GM18498 (cell line): Measurements from ENCODE around the gene NXPH1.
"Not testable (repeated sequence)": the region's sequence is repeated elsewhere in the genome, so short reads cannot be mapped to it uniquely, and the experiment has no call there.

Source experiments
- ATAC-seq: cut with Tn5 transposase; IDR thresholded peaks from one replicate; pipeline ENCODE4 v1.9.1; 2021; ENCODE audit warnings: mild to moderate bottlenecking, moderate library complexity; ENCODE audit not compliant: unreplicated experiment

The NXPH1 gene

DNA sequence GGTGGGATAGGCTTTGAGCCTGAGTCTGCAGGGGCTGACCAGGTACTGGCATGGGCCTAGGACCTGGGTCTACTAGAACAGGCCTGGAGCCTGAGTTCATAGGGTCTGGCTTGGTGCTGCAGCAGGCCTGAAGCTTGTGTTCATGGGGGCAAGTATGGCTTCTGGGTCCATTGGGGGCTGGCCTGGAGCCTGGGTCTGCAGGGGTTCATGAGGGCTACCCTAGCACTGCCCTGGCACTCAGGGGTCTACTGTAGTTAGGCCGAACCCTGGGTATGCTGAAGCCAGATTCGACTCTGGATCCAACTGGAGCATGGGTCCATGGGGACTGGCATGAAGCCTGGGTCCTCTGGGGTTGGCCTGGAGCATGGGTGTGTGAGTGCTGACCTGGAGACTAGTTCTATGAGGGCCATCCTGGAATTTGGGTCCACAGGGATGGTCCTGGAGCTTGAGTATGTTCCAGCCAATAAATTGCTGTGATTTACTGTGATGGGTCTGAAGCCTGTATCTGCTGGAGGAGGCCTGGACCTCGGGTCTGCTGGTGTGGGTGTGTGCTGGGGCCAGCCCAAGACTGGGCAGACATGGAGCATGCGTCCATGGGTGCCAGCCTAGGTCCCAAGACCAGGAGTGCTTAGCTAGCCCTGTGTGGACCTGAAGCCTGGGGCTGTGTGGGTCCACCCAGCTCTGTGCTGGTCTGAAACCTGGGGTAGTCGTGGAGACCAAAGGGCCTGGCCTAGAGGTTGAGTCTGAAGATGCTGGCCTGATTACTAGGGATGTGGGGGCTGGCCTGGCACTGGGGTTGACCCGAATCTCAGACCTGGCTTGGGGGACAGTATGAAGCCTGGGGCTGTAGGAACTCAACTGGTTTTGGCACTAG, 235.5 kb downstream of the NXPH1 start:
- ATAC-seq: no peak

- ATAC-seq: no peak
These were observed 236.1 kb downstream of the NXPH1 start for GRCh38 chr7:8669501-8669851.

DNA sequence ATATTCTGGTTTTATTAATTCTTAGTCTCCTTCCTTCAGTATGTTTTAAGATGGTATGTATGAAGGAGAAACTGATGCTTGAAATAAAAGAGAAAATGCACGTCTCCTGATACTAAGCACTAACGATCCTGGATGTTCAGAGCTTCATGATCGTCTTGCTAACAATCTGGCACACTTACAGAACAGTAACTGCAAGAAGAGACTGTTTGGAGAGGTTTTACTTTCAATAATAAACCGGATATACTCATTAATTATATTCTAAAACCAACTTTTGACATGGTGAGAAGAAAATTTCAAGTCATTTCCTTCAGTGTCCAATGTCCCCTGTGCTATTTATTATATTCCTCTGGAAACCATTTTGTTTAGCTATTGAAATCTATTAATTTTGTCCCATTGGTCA, 251.0 kb downstream of the NXPH1 start:
- no peak for ATAC-seq

GRCh38 chr7:8699875-8700624, 266.6 kb downstream of the NXPH1 start:
- no peak for ATAC-seq

DNA sequence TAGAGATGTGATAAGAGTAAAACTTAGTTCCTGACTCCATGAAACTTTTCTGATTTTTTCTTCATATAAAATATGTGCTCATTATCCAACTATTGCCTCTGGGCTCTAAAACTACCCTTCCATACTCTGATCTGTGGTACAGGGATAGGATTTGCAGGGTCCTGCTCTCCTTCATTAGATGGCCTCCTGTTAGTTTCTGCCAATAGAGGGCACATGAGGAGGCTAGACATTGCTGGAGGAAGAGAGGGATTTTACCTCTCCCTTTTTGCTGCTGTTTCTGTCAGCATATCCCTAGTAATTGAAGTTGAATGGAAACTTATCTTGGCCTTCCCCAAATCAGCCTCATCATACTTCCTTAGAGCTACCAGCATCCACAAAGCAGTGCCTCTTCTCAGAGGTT, 269.4 kb downstream of the NXPH1 start:
- ATAC-seq: no peak

DNA sequence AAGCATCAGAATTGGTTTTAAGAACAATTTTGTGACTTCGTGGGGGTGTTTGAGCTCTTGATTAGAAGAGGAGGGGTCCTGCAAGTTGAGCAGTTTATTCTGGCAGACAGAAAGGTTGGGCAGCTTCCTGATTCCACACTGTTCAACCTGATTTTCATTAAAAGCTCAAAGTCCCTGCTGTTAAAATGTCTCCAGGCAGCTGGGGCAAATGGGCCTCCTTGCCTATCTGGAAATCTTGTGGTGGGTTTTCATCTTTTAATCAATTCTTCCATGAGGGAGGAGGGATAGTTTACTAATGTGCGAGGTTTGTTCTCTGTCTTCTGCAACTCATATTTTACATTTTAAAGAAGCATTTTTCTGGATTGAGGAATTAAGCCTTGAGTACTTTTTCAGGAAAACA, 276.7 kb downstream of the NXPH1 start:
- ATAC-seq: no peak

- ATAC-seq: no peak
These were observed 281.4 kb downstream of the NXPH1 start for GRCh38 chr7:8714791-8715190.

DNA sequence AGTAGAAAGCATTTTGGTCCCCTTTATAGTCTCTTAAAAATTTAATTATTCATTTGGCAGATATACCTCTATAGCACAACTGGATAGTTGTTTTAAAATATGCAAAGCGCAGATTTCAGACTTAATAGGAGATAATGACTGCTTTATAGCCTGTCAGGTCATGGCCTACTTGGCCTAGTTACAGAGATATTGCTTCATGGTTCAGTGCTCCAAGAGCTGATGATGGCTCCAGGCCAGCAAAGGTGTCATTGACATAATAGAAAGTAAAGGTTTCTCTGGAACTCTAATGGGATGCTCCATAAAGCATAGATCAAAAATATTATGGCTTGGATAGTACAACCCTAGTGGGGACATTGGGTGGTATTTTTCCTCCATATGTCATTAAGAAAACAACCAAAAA, 285.7 kb downstream of the NXPH1 start:
- no peak for ATAC-seq

GRCh38 chr7:8724080-8724718, 290.8 kb downstream of the NXPH1 start:
- peak; percentile 82 for ATAC-seq

- not testable (repeated sequence) for ATAC-seq
These were observed 298.3 kb downstream of the NXPH1 start for GRCh38 chr7:8731756-8732155.

GRCh38 chr7:8739837-8740236, 306.4 kb downstream of the NXPH1 start:
- ATAC-seq: no peak

DNA sequence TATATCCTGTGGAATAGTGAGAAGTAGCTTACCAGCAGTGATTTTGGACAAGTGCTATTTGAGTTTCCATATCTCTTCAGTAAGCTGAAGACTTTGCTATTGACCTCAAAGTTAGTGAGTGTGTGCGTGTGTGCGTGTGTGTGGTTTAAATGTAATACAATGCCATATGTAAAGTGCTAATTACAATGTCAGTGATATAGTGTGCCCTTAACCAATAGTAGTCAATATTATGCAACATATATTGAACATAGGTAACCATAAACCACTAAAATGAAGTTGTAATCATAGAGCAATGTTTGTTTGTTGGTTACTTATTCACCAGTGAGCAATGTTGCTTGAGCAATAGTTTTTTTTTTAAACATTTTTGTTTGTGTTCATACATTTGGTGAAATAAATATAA, 309.4 kb downstream of the NXPH1 start:
- ATAC-seq: no peak

GRCh38 chr7:8747338-8747737, 313.9 kb downstream of the NXPH1 start:
- ATAC-seq: no peak

DNA sequence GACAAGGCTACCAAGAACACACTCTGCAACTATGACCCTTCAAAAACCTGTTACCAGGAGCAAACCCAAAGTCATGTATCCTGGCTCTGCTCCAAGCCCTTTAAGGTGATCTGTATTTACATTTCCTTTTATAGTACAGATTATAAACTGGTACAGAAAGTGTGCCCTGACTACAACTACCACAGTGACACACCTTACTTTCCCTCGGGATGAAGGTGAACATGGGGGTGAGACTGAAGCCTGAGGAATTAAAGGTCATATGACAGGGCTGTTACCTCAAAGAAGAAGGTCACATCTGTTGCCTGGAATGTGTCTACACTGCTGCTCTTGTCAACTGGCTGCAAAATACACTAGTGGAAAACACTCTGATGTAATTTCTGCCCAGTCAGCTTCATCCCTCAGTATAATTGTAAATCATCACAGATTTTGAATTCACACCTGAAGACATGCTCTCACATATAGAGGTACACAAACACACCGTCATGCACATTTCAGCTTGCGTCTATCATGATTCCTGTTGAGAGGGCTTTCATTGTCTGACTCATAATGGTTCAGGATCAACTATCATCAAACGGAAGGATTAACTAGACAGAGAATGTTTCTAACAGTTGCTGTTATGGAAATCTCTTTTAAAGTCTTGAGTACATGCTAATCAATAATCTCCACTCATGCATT, 318.3 kb downstream of the NXPH1 start:
- ATAC-seq: no peak

- ATAC-seq: no peak
These were observed 319.9 kb downstream of the NXPH1 start for GRCh38 chr7:8753355-8753754.

DNA sequence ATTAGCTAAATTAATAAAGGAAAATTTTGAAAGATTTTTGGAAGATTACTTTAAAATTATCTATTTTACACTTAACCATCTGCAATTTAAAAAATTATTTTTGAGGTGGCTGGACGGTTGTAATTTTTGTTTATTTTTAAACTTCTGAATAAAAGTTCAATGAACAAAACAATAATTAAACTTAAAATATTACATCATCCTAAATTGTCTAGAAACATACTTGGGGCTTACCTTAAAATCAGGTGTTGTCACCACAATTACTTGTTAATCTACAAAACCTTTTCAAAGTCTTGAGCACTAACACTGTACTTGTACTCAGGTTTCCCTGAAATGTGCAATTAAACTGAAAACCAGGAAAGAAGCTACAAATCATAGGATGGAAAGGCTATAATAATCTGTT, 328.3 kb downstream of the NXPH1 start:
- no peak for ATAC-seq

- ATAC-seq: no peak
These were observed 329.4 kb downstream of the NXPH1 start for GRCh38 chr7:8762803-8763202.

GRCh38 chr7:8765374-8765773, 332.0 kb downstream of the NXPH1 start:
- no peak for ATAC-seq

- no peak for ATAC-seq
These were observed 340.1 kb downstream of the NXPH1 start for GRCh38 chr7:8773518-8773917.

- ATAC-seq: no peak
These were observed 345.1 kb downstream of the NXPH1 start for GRCh38 chr7:8778459-8778858.

DNA sequence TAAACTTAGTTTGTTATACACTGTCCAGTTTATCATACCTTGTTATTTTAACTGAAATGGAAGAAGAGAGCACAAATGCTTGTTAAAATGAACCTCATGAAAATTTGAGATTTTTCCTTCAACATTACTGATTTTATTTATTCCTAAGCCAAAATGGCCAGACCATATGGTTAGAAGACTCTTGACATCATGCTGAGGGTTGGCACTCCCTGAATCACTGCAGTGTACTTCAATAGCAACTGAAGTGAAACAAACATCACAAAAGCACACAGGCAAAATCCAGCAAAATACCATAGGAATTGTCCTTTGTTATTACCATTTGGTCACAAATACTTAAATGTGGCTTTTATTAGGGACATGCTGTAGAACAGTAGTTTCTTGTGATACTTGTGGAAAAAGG, 347.8 kb downstream of the NXPH1 start:
- ATAC-seq: no peak
